Activated naive CD8-positive, alpha-beta T cell treated with anti-CD3 and anti-CD28 coated beads, Interleukin-2, amount 10 ng/mL, durations not matched to agents 7 days and 5 days (primary cell): ENCODE results near the gene KCNN1. TPM values are rescaled to one million over a fixed set of nuclear protein-coding genes. Genes with fewer than 3 reads are reported as not detected.
"Not testable (repeated sequence)": the region's sequence is repeated elsewhere in the genome, so short reads cannot be mapped to it uniquely, and the experiment has no call there.

Experiments used
- ATAC-seq: fragments of 150-1000 bp; cut with Tn5 transposase; one replicate; pipeline ENCODE4 v1.10.0; 2021; ENCODE audit warnings: low read depth, moderate library complexity
- POLR2A ChIA-PET: fragments of 350-600 bp; sonication (Branson Sonifier 250); formaldehyde crosslinking; loops from one replicate; lab custom pipeline; 2021; ENCODE audit warnings: antibody characterized with exemption; lab: Charles Lee
- DNase-seq: peaks from one replicate; pipeline ENCODE4 v3.0.0; 2021
- H3K27ac Mint-ChIP-seq: one replicate; pipeline ENCODE4 v1.8.0; 2022; ENCODE audit warnings: mild to moderate bottlenecking, mixed read lengths
- H3K27me3 Mint-ChIP-seq: one replicate; pipeline ENCODE4 v1.8.0; 2022; ENCODE audit warnings: mild to moderate bottlenecking, moderate library complexity, mixed read lengths
- H3K36me3 Mint-ChIP-seq: one replicate; pipeline ENCODE4 v1.8.0; 2021; ENCODE audit warnings: mild to moderate bottlenecking, mixed read lengths
- H3K4me1 Mint-ChIP-seq: one replicate; pipeline ENCODE4 v1.8.0; 2021; ENCODE audit warnings: mixed read lengths
- H3K4me3 Mint-ChIP-seq: one replicate; pipeline ENCODE4 v1.8.0; 2022; ENCODE audit warnings: mild to moderate bottlenecking, moderate library complexity, mixed read lengths
- H3K9me3 Mint-ChIP-seq: one replicate; pipeline ENCODE4 v1.8.0; 2021; ENCODE audit warnings: mixed read lengths
- total RNA-seq, 2 experiments: library from RNA; stranded (reverse); gene quantifications; one replicate each; pipeline ENCODE4 v1.2.3, GENCODE V29; 2021

Gene KCNN1
- total RNA-seq, 2 experiments from 2014 or later, result not detected

GRCh38 chr19:18005750-18006149 is 38.8 kb downstream of the KCNN1 start:
- not testable (repeated sequence) for ATAC-seq, DNase-seq, H3K27ac Mint-ChIP-seq, H3K4me3 Mint-ChIP-seq, H3K9me3 Mint-ChIP-seq, H3K27me3 Mint-ChIP-seq
- Mint-ChIP-seq H3K36me3 (peaks cover 14% of the 10 kb centered on the region), H3K4me1 (peaks cover 17% of the 10 kb centered on the region)
- POLR2A ChIA-PET, result interaction anchor here (4.4 kb wide), 1 partner anchor 51 kb away, joined by 46 read pairs; no protein-coding TSS in a partner anchor

- peak; percentile 58 for ATAC-seq
- Mint-ChIP-seq H3K27ac (peak overlapping the region; percentile 86), H3K4me3 (peak overlapping the region; percentile 87), H3K9me3 (no peaks in the 10 kb centered on the region), H3K27me3 (no peaks in the 10 kb centered on the region), H3K4me1 (peaks cover 20% of the 10 kb centered on the region), H3K36me3 (peaks cover 17% of the 10 kb centered on the region)
- POLR2A ChIA-PET, result interaction anchor here (0.9 to 4.9 kb wide), 10 partner anchors 17 to 145 kb away, joined by 3 to 46 read pairs (median 5); partner anchors contain the start of gene IL12RB1
- DNase-seq, result peak; percentile 90
Measured at GRCh38 chr19:18007044-18007916, 40.4 kb downstream of the KCNN1 start.

- Mint-ChIP-seq H3K27me3 (no peaks in the 10 kb centered on the region), H3K4me3 (peak within 1 kb of the TSS; percentile 87), H3K9me3 (no peaks in the 10 kb centered on the region), H3K4me1 (peaks cover 18% of the 10 kb centered on the region), H3K27ac (peak within 1 kb of the TSS; percentile 88), H3K36me3 (peaks cover 21% of the 10 kb centered on the region)
- DNase-seq (peak; percentile 87), ATAC-seq (peak; percentile 81)
- POLR2A ChIA-PET, result interaction anchor here (0.5 to 4.9 kb wide), 12 partner anchors 11 to 1659 kb away, joined by 3 to 46 read pairs (median 4); partner anchors contain the start of gene IL12RB1
Measured at GRCh38 chr19:18007917-18008673, 41.2 kb downstream of the KCNN1 start, which contains the start of gene ARRDC2. ARRDC2 (plus strand) TSS chr19:18008170; CDS start chr19:18008311, 141 bp downstream.

- POLR2A ChIA-PET, result interaction anchor here (0.5 to 4.9 kb wide), 8 partner anchors 10 to 1658 kb away, joined by 3 to 46 read pairs (median 4); no protein-coding TSS in a partner anchor
- no peak for DNase-seq
- Mint-ChIP-seq H3K9me3 (no peaks in the 10 kb centered on the region), H3K4me1 (peaks cover 24% of the 10 kb centered on the region), H3K27ac (peak overlapping the region; percentile 88), H3K36me3 (peaks cover 24% of the 10 kb centered on the region), H3K27me3 (no peaks in the 10 kb centered on the region), H3K4me3 (peak overlapping the region; percentile 87)
- no peak for ATAC-seq
Measured at GRCh38 chr19:18008814-18009213, 41.9 kb downstream of the KCNN1 start.

- Mint-ChIP-seq H3K9me3 (no peaks in the 10 kb centered on the region), H3K4me1 (peaks cover 31% of the 10 kb centered on the region), H3K4me3 (peak overlapping the region; percentile 87), H3K27ac (no peak overlapping the region), H3K36me3 (peaks cover 28% of the 10 kb centered on the region), H3K27me3 (no peaks in the 10 kb centered on the region)
- POLR2A ChIA-PET, result interaction anchor here (1.3 to 4.9 kb wide), 4 partner anchors 14 to 272 kb away, joined by 3 to 46 read pairs (median 16); partner anchors contain the start of gene JUND
- no peak for ATAC-seq
- DNase-seq, result no peak
Measured at GRCh38 chr19:18009412-18010066, 42.6 kb downstream of the KCNN1 start.

GRCh38 chr19:18010149-18010548 is 43.2 kb downstream of the KCNN1 start:
- H3K4me3 Mint-ChIP-seq, result no peak overlapping the region
- DNase-seq (no peak), ATAC-seq (no peak)
- POLR2A ChIA-PET, result interaction anchor here (0.7 to 4.9 kb wide), 5 partner anchors 9 to 271 kb away, joined by 3 to 24 read pairs (median 5); partner anchors contain the start of gene JUND
- peaks cover 35% of the 10 kb centered on the region for H3K4me1 Mint-ChIP-seq
- no peaks in the 10 kb centered on the region for H3K9me3 Mint-ChIP-seq
- H3K27ac Mint-ChIP-seq, result no peak overlapping the region
- H3K36me3 Mint-ChIP-seq, result peaks cover 32% of the 10 kb centered on the region
- no peaks in the 10 kb centered on the region for H3K27me3 Mint-ChIP-seq

- no peaks in the 10 kb centered on the region for H3K9me3 Mint-ChIP-seq
- peak overlapping the region; percentile 57 for H3K4me3 Mint-ChIP-seq
- H3K4me1 Mint-ChIP-seq, result peaks cover 45% of the 10 kb centered on the region
- ATAC-seq (no peak), DNase-seq (peak; percentile 45)
- H3K36me3 Mint-ChIP-seq, result peaks cover 34% of the 10 kb centered on the region
- POLR2A ChIA-PET, result interaction anchor here (0.6 to 1.5 kb wide), 6 partner anchors 9 to 44 kb away, joined by 3 to 8 read pairs (median 5); no protein-coding TSS in a partner anchor
- H3K27me3 Mint-ChIP-seq, result no peaks in the 10 kb centered on the region
- H3K27ac Mint-ChIP-seq, result peak overlapping the region; percentile 44
Measured at GRCh38 chr19:18013210-18014111, 46.6 kb downstream of the KCNN1 start.

GRCh38 chr19:18014197-18014596 is 47.3 kb downstream of the KCNN1 start:
- Mint-ChIP-seq H3K4me3 (peak overlapping the region; percentile 57), H3K36me3 (peaks cover 28% of the 10 kb centered on the region), H3K4me1 (peaks cover 42% of the 10 kb centered on the region), H3K27ac (peak overlapping the region; percentile 69), H3K9me3 (no peaks in the 10 kb centered on the region), H3K27me3 (no peaks in the 10 kb centered on the region)
- DNase-seq (peak; percentile 52), ATAC-seq (peak; percentile 74)
- POLR2A ChIA-PET, result interaction anchor here (1.2 to 1.5 kb wide), 4 partner anchors 8 to 42 kb away, joined by 3 to 8 read pairs (median 4); no protein-coding TSS in a partner anchor

GRCh38 chr19:18016209-18016910 is 49.5 kb downstream of the KCNN1 start:
- H3K27ac Mint-ChIP-seq, result no peak overlapping the region
- H3K9me3 Mint-ChIP-seq, result no peaks in the 10 kb centered on the region
- H3K36me3 Mint-ChIP-seq, result peaks cover 22% of the 10 kb centered on the region
- POLR2A ChIA-PET, result no interaction called here
- no peaks in the 10 kb centered on the region for H3K27me3 Mint-ChIP-seq
- no peak overlapping the region for H3K4me3 Mint-ChIP-seq
- peaks cover 46% of the 10 kb centered on the region for H3K4me1 Mint-ChIP-seq
- ATAC-seq (no peak), DNase-seq (no peak)

GRCh38 chr19:18017275-18018083 is 50.6 kb downstream of the KCNN1 start:
- Mint-ChIP-seq H3K27ac (peak overlapping the region; percentile 38), H3K9me3 (no peaks in the 10 kb centered on the region), H3K4me1 (peaks cover 55% of the 10 kb centered on the region), H3K27me3 (no peaks in the 10 kb centered on the region), H3K4me3 (no peak overlapping the region), H3K36me3 (peaks cover 22% of the 10 kb centered on the region)
- no peak for DNase-seq
- ATAC-seq, result no peak
- POLR2A ChIA-PET, result no interaction called here
